Measurements from ENCODE around the gene ADCK2.
A peak's percentile ranks its signal among the peaks of the same experiment; 100 is the strongest.
"Not testable (repeated sequence)": the region's sequence is repeated elsewhere in the genome, so short reads cannot be mapped to it uniquely, and the experiment has no call there.

ADCK2 gene

GRCh38 chr7:140649556-140650205, 23.1 kb upstream of the ADCK2 start:
- DNase-seq: no peak

GRCh38 chr7:140650367-140650766, 22.4 kb upstream of the ADCK2 start:
- no peak for DNase-seq

DNA sequence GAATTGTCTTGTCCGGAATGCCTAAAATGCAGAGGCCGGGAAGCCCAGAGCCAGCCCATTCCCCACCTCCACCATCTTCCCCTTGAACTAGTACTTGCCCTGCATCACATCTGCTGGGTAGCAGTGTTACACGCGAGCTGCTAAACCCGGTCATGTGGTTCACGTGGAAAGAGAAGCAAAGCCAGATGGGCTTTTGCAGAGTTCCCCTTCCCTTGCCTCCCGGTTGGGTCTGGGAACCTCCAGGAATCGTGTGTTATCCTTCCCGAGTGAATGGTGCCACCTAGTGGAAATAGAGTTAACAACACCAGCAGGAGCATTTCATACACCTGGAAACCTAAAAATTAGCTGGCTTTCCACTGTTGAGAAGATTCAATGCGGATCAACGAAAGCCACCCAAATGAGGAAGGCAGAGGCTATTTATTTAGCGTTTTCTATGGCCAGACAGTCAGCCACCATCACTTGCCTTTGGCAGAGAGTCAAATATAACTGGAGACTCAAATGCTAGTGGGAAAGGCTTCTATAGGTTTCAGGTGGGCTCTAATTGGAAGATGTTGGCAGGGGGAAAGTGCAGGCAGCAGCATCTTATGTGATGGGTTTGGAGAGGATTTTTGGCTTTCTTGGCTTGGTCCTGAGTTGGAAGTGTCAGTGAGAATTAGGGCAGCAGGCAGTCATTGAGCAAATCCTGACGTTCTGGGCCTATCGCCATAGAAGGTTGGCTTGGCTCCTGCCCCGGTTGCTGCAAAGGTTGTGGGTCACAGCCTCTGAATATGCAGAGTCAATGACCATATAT, 19.2 kb upstream of the ADCK2 start:
- DNase-seq: peak; percentile 49 to 85

DNA sequence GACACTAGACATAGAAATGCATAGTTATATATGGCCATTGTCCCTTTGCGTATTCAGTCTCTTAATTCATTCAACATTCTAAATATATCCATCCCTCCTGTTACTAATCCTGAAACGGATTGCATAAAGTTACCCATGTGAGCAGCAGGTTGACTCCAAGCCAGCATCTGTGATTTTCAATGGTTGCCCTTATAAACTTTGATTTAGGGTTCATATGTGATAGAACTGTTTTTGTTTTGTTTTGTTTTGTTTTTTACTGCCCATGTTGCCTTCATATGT, 18.7 kb upstream of the ADCK2 start:
- DNase-seq: no peak

GRCh38 chr7:140654661-140655060, 18.1 kb upstream of the ADCK2 start:
- DNase-seq: no peak

DNA sequence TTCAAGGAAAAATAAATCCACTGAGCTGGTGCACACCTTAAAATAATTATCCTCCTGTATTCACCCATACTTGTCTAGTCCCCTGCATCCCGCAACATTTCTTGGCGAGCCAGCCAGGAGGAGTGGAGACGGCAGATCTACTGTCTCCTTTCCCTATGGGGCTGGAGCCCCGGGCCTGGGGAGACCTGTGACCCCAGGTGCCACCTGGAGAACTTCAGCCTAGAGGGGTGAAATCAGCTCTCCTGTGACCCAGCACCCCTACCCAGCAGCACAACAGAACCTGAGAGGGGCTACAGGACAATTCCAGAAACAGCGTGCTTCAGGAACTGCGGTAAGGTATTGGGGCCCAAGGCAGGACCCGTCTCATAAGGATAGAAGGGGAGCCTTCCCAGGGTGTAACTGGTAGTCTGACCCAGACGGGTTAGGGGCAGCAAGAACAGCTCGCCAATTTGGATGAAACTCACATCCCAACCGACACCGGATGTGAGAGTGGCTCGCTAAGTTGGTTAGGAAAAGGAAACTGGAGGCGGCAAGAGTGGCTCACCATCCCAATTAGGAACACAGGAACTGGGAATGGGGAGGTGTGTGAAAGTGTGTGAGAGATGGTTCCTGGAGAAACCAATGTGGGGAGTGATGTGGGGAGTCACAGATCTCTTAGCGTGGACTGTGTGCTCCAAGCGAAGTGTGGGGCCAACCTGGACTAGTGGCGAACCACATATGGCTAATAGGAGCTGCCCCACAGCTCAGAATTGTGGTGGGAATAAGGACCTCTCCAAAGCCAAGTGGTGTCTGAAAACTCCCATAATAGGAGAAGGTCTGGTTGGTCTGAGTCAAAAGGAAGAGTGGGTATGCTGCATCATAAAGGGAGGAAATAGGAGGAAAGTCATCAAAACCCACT, 17.0 kb upstream of the ADCK2 start:
- DNase-seq: no peak

- no peak for DNase-seq
Measured at GRCh38 chr7:140656548-140657515, 15.9 kb upstream of the ADCK2 start.

GRCh38 chr7:140657891-140658290, 14.9 kb upstream of the ADCK2 start:
- no peak for DNase-seq

GRCh38 chr7:140659856-140660255, 12.9 kb upstream of the ADCK2 start:
- no peak for DNase-seq

DNA sequence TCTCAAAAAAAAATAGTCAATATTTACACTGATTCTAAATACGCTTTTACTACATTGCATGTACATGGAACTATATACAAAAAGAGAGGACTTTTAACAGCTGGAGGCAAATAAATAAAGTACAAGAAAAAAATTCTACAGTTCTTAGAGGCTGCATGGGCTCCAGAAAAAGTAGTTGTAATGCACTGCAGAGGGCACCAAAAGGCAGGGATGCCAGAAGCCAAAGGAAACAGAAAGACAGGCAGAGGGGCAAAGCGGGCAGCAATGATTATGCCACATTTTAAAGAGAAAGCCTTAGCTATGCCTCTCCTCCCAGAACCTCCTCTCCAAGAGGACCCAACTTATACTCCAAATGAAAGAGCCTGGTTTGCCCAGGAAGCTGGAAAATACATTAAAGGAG, 11.6 kb upstream of the ADCK2 start:
- DNase-seq: no peak

DNA sequence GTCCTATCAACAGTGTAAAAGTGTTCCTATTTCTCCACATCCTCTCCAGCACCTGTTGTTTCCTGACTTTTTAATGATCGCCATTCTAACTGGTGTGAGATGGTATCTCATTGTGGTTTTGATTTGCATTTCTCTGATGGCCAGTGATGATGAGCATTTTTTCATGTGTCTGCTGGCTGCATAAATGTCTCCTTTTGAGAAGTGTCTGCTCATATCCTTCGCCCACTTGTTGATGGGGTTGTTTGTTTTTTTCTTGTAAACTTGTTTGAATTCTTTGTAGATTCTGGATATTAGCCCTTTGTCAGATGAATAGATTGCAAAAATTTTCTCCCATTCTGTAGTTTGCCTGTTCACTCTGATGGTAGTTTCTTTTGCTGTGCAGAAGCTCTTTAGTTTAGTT, 9.8 kb upstream of the ADCK2 start:
- DNase-seq: not testable (repeated sequence)

- no peak for DNase-seq
Measured at GRCh38 chr7:140667476-140667875, 5.3 kb upstream of the ADCK2 start.

- DNase-seq: no peak
Measured at GRCh38 chr7:140668641-140669040, 4.1 kb upstream of the ADCK2 start.

- DNase-seq: no peak
Measured at GRCh38 chr7:140669352-140669751, 3.4 kb upstream of the ADCK2 start.

DNA sequence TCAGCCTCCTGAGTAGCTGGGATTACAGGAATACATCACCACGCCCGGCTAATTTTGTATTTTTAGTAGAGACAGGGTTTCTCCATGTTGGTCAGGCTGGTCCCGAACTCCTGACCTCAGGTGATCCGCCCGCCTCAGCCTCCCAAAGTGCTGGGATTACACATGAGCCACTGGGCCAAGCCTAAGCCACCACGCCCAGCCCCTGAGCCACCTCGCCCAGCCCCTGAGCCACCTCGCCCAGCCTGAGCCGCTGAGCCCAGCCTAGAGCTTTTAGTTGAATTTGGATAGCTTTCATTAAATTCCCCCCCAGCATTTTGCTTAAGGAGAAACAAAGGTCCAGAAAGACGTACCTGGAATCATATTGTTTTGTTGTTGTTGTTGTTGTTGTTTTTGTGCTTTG, 2.9 kb upstream of the ADCK2 start:
- DNase-seq: not testable (repeated sequence)

DNA sequence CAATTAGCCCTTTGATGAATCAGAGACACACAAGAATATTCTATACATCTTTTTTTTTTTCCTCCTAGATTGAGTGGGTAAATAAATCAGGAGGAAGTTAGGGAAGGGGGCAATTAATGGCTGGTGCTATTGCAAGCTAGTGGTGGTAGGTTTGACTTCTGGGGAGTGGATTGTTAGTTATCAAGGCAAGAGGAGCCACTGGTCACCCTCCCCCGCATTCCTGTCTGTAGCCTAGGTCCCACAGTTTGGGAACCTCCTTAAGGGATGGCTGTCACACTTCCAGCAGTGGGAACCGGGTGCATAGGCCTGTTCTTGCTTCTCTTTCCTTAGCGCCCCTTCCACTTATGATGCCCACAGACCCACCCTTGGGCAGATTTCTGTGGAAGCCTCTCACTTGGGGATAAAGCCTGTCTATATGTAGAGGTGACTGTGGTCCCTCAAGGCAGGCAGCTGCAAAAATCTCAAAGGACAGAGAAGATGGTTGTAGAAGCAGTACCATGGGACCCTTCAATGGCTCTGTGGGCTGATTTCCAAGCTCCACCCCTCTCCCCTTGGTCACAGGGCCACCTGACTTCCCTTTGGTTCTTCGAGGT, 2.3 kb upstream of the ADCK2 start:
- DNase-seq: no peak

DNA sequence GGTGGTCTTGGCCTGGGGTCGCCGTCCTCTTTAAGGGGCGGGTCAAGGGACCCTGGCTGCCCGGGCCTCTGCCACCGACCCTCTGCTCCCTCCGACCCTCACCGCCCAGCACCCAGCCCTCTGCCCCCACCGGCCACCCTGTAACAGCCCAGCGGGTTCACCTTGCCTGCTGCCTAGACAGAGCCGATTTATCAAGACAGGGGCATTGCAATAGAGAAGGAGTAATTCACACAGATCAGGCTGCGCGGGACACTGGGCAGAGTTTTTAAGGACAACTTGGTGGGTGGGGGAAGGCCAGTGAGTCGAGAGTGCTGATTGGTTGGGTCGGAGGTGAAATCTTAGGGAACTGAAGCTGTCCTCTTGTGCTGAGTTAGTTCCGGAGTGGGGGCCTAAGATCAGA, 779 bp upstream of the ADCK2 start:
- no peak for DNase-seq

DNA sequence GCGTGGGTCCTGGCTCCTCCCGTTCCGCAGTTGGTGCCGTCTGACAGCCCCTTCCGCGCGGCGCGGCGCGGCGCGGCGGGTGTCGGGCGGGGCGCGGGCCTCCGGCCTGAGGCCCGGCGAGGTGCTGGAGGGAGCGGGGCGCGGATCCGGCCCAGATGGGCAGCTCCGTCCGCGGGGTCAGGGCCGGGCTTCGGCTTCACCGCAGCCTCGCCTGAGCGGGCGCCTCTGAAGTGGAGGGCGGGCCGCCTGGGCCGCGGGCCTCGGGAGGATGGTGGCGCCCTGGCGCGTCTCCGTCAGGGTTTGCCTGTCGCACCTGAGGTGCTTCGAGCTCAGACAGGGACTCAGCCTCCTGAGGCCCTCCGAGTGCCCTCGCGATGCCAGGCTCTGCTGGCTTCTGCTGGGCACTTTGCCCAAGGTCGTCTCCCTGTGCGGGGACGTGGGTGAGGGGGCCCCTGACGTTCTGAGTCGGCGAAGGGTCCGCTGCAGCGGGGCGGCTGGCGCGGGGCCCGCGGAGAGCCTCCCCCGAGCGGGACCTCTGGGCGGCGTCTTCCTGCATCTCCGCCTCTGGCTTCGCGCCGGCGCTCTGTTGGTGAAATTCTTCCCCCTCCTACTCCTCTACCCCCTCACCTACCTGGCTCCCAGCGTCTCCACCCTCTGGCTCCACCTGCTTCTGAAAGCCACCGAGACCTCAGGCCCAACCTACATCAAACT, 473 bp downstream of the ADCK2 start:
- peak; percentile 58 for DNase-seq

DNA sequence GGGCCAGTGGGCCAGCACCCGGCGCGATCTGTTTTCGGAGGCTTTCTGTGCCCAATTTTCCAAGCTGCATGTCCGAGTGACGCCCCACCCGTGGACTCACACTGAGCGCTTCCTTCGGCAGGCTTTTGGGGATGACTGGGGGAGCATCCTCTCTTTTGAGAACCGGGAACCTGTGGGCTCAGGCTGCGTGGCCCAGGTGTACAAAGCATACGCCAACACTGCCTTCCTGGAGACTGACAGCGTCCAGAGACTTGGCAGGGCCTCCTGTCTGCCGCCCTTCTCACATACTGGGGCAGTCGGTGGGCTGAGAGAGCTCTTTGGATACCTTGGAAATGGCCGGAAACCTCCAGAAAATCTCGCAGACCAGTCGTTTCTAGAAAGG, 1.0 kb downstream of the ADCK2 start:
- no peak for DNase-seq

- no peak for DNase-seq
Measured at GRCh38 chr7:140674356-140674800, 1.6 kb downstream of the ADCK2 start.

DNA sequence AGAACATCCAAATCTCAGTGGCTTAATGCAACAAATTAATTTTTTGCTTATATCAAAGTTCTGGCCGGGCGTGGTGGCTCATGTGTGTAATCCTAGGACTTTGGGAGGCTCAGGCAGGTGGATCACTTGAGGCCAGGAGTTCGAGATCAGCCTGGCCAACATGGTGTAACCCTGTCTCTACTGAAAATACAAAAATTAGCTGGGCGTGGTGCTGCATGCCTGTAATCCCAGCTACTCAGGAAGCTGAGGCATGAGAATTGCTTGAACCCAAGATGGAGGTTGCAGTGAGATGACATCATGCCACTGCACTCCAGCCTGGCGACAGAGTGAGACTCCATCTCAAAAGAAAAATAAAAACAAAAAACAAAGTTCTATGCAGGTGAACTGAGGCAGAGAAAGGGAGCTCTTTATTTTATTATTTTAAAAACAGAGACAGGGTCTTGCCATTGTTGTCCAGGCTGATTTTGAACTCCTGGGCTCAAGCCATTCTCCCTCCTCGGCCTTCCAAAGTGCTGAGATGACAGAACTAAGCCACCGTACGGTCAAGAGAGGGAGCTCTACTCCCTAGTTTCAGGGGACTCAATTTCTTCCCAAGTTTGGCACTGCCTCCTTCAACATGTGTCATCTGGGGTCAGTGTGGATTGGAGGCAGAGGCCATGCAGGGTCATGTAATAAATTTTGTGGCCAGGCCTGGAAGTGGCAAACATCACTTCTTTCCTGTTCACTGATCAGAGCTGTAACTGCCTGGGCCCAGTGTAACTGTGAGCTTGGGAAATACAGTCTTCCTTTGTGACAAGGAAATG, 2.4 kb downstream of the ADCK2 start:
- DNase-seq: no peak

All from NCI-H1930 (cell line).